Testis (tissue), 3 donors: Measurements from ENCODE around the gene PRKACG. TPM values are rescaled to one million over a fixed set of nuclear protein-coding genes. Genes with fewer than 3 reads are reported as not detected.

Experiments used
- DNase-seq: peaks from one replicate; pipeline ENCODE4 v3.0.0-alpha.2; 2019
- H3K27ac ChIP-seq, 2 donors: fragments of 200-600 bp; sonication (generic); one replicate each; pipeline ENCODE4 v1.5.1; 2019
- H3K27me3 ChIP-seq: fragments of 200-600 bp; sonication (generic); one replicate; pipeline ENCODE4 v1.5.1; 2019
- H3K36me3 ChIP-seq: fragments of 200-600 bp; sonication (generic); one replicate; pipeline ENCODE4 v1.5.1; 2017; ENCODE audit warnings: low read depth; ENCODE audit errors: missing control alignments
- H3K4me1 ChIP-seq: fragments of 200-600 bp; sonication (generic); one replicate; pipeline ENCODE4 v1.5.1; 2019
- H3K4me3 ChIP-seq, 2 donors: fragments of 200-600 bp; sonication (generic); one replicate each; pipeline ENCODE4 v1.5.1; 2017 to 2019
- H3K9me3 ChIP-seq: fragments of 200-600 bp; sonication (generic); one replicate; pipeline ENCODE4 v1.5.1; 2017
- POLR2A ChIP-seq: fragments of 450-650 bp; IDR thresholded peaks from one replicate; pipeline ENCODE4 v1.6.1; 2017; ENCODE audit warnings: antibody characterized with exemption, mild to moderate bottlenecking, moderate library complexity
- WGBS, 2 donors: methylation state at CpG; one replicate each; pipeline ENCODE4 v1.1.5; 2018; 5-methylcytosine and 5-hydroxymethylcytosine counted together
- intact Hi-C: fragments of 100-400 bp; cut with DNase I; formaldehyde crosslinking; loops from one replicate; pipeline ENCODE4 v1.15.1; 2023; ENCODE audit warnings: low total_unique reads
- polyA plus RNA-seq: library from polyadenylated mRNA; stranded (reverse); fragments of 350-450 nt; fragmentation: Illumina TruSeq; extraction: RNeasy Lipid Tissue Mini Kit (QIAGEN cat#74804); gene quantifications from one replicate; pipeline ENCODE4 v1.2.3, GENCODE V29; 2014; ENCODE audit warnings: low read depth, low replicate concordance; ENCODE audit not compliant: insufficient read depth
- total RNA-seq, 2 donors: library from RNA; depleted of rRNA; stranded (reverse); fragments of >200 nt; gene quantifications; one replicate each; pipeline ENCODE4 v1.2.3, GENCODE V29; 2016
- TF ChIP-seq, protein P1 (sequence below), 3 experiments: fragments of 450-650 bp in 2 of 3; fragments of 200-600 bp in 1 of 3; sonication (generic) in 1 of 3; IDR thresholded peaks; one replicate each; pipeline ENCODE4 v1.5.1; 2016 to 2019; ENCODE audit warnings: antibody characterized with exemption in 3 of 3, mild to moderate bottlenecking in 2 of 3, moderate library complexity in 1 of 3

Gene PRKACG
- total and polyA plus RNA-seq, 3 donors from 2014 or later = 14.0 to 46.5 (median 14.2) TPM

DNA sequence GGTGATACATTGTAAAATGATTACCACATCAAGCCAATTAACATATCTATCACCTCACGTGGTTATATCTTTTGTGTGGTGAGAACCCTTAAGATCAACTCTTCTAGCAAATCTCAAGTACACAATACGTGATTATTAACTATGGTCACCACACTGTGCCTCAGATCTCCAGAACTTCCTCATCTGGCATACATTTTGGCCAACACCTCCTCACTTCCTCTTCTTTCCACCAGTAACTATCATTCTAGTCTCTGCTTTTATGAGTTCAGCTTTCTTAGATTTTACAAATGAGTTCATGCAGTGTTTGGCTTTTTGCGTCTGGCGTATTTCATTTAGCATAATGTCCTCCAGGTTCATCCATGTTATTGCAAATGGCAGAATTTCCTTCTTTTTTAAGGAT lies 35.8 kb downstream of the PRKACG start:
- no peaks in the 10 kb centered on the region for H3K36me3 ChIP-seq
- no peaks in the 10 kb centered on the region for H3K27me3 ChIP-seq
- intact Hi-C loops = no loop called here
- no peak for DNase-seq
- H3K9me3 ChIP-seq = no peaks in the 10 kb centered on the region
- WGBS, 2 donors = 91 to 92% methylated on average over 4 of the region's 4 CpGs
- H3K27ac ChIP-seq = no peak overlapping the region
- no peak for TF ChIP-seq POLR2A
- TF ChIP-seq, protein P1, sequence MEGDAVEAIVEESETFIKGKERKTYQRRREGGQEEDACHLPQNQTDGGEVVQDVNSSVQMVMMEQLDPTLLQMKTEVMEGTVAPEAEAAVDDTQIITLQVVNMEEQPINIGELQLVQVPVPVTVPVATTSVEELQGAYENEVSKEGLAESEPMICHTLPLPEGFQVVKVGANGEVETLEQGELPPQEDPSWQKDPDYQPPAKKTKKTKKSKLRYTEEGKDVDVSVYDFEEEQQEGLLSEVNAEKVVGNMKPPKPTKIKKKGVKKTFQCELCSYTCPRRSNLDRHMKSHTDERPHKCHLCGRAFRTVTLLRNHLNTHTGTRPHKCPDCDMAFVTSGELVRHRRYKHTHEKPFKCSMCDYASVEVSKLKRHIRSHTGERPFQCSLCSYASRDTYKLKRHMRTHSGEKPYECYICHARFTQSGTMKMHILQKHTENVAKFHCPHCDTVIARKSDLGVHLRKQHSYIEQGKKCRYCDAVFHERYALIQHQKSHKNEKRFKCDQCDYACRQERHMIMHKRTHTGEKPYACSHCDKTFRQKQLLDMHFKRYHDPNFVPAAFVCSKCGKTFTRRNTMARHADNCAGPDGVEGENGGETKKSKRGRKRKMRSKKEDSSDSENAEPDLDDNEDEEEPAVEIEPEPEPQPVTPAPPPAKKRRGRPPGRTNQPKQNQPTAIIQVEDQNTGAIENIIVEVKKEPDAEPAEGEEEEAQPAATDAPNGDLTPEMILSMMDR (IDR thresholded peaks at IDR 0.05) = no peak
- peaks cover 20% of the 10 kb centered on the region for H3K4me1 ChIP-seq
- no peak overlapping the region for H3K4me3 ChIP-seq

DNA sequence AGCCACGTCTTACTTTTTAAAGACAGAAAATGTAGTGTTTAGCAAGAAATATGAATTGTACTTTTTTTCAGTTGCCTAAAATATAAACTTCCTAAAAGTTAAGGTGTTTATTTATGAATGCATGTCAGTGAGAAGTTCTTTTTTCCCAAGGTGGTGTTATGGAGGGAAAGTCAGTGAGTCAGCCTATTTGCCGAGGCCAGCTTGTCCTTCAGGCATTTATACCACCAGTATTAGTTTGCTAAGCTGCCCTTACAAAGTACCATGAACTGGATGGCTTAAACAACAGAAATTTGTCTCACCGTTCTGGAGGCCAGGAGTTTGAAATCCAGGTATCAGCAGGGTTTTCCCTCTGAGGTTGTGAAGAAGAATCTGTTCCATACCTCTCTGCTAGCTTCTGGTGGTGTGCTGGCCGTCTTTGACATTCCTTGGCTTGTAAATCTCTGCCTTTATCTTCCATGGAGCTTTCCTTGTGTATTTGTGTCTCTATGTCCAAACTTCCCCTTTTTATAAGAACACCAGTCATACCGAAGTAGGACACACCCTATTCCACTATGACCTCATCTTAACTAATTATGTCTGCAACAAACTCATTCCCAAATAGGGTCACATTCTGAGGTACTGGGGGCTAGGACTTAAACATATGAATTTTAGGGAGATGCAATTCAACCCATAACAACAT lies 38.4 kb downstream of the PRKACG start:
- no peak overlapping the region for H3K4me3 ChIP-seq
- 65 to 73% methylated on average over 5 of the region's 5 CpGs for WGBS, 2 donors

DNA sequence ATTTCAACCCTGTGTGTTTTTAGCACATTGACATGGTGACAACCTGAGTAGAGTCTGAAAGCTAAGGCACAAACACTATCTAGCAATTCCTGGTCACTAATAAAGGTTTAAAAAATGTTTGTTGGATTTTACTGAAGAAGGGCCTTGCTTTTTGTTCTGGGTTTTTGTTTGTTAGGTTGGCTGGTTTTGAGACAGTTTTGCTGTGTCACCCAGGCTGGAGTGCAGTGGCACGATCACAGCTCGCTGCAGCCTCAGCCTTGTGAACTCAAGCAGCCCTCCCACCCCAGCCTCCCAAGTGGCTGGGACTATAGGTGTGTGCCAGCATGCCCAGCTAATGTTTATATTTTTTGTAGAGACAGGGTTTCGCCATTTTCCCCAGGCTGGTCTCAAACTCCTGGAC lies 39.0 kb downstream of the PRKACG start:
- Histone ChIP-seq H3K27ac (no peak overlapping the region), H3K4me1 (peaks cover 5% of the 10 kb centered on the region), H3K27me3 (no peaks in the 10 kb centered on the region), H3K4me3 (no peak overlapping the region), H3K36me3 (no peaks in the 10 kb centered on the region), H3K9me3 (no peaks in the 10 kb centered on the region)
- no peak for DNase-seq
- TF ChIP-seq, protein P1 (IDR thresholded peaks at IDR 0.05) = no peak
- no peak for TF ChIP-seq POLR2A
- WGBS, 2 donors = 87 to 93% methylated on average over 3 of the region's 3 CpGs
- intact Hi-C loops = no loop called here

More for the DNA sequence above, 38.4 kb downstream of the PRKACG start:
- no peak for TF ChIP-seq POLR2A
- TF ChIP-seq, protein P1 (IDR thresholded peaks at IDR 0.05) = no peak
- Histone ChIP-seq H3K4me1 (peaks cover 11% of the 10 kb centered on the region), H3K36me3 (no peaks in the 10 kb centered on the region), H3K27me3 (no peaks in the 10 kb centered on the region), H3K27ac (no peak overlapping the region), H3K9me3 (no peaks in the 10 kb centered on the region)
- DNase-seq = no peak
- intact Hi-C loops = no loop called here

DNA sequence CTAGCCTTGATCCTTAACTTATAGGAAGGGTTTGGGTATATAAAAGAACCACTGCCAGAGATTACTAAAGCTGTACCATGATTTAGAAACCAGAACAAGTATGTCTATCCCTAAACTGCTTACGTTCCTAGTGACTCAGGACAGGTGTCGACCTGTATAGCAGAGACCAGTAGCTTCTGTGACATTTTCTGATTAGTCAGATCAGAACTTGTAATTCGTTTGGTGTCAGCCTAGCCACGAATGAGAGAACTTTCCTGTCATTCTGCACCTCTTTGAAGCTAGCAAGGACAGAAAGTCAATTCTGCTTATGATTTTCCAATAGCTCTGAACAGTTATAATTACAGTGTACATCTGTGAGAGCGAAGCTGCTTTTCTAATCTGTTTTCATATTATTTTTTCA lies 39.5 kb downstream of the PRKACG start:
- H3K27ac ChIP-seq = no peak overlapping the region
- H3K27me3 ChIP-seq = no peaks in the 10 kb centered on the region
- H3K36me3 ChIP-seq = no peaks in the 10 kb centered on the region
- intact Hi-C loops = no loop called here
- 88 to 89% methylated on average over 5 of the region's 5 CpGs for WGBS, 2 donors
- no peaks in the 10 kb centered on the region for H3K9me3 ChIP-seq
- H3K4me1 ChIP-seq = peaks cover under 1% of the 10 kb centered on the region
- no peak overlapping the region for H3K4me3 ChIP-seq
- TF ChIP-seq, protein P1 (IDR thresholded peaks at IDR 0.05) = no peak
- no peak for DNase-seq

DNA sequence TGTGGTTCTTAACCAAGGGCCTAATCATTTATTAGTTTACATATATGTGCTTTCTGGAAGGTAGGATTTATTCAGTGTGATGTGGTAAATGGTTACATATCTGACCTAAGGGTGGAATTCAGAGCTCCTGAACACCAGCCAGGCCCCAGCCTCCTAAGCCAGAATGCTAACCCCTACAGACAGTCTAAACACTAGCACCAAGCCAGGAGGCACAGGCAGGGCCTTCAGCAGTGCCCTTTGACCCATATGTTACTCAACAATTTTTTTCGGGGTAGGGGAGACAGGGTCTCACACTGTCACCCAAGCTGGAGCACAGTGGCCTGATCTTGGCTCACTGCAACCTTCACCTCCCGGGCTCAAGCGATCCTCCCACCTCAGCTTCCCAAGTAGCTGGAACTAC lies 40.3 kb downstream of the PRKACG start:
- no peak for TF ChIP-seq POLR2A
- TF ChIP-seq, protein P1 (IDR thresholded peaks at IDR 0.05) = no peak
- H3K27ac ChIP-seq = no peak overlapping the region
- DNase-seq = no peak
- 95 to 100% methylated on average over 3 of the region's 3 CpGs for WGBS, 2 donors
- no peaks in the 10 kb centered on the region for H3K36me3 ChIP-seq
- H3K9me3 ChIP-seq = no peaks in the 10 kb centered on the region
- H3K27me3 ChIP-seq = no peaks in the 10 kb centered on the region
- H3K4me1 ChIP-seq = no peaks in the 10 kb centered on the region
- no peak overlapping the region for H3K4me3 ChIP-seq
- intact Hi-C loops = no loop called here
